HCT116 (cell line): ENCODE results near the gene NLRP12. TPM values are rescaled to one million over a fixed set of nuclear protein-coding genes. Genes with fewer than 3 reads are reported as not detected.

Experiments
- ATAC-seq: fragments of 200-7000 bp; cut with Tn5 transposase; 2 replicates; pipeline ENCODE4 v1.9.1; 2020; ENCODE audit warnings: mild to moderate bottlenecking, moderate library complexity
- BruUV-seq: library from RNA; stranded (reverse); fragments of 400-500 nt; replicated peaks from 2 replicates; lab custom pipeline; 2021; lab: Mats Ljungman, UMichigan
- CTCF ChIA-PET: fragments of 300-600 bp; sonication (Branson Sonifier 250); formaldehyde crosslinking; loops from one replicate; lab custom pipeline; 2021; ENCODE audit warnings: antibody characterized with exemption; lab: Charles Lee
- POLR2A ChIA-PET: fragments of 300-600, 350-600 bp; sonication (Branson Sonifier 250); formaldehyde crosslinking; loops from one replicate; lab custom pipeline; 2021; ENCODE audit warnings: antibody characterized with exemption; lab: Charles Lee
- RAD21 ChIA-PET, 2 experiments: fragments of 300-600 bp; sonication (Branson Sonifier 250); formaldehyde crosslinking; loops; one replicate each; lab custom pipeline; 2023; ENCODE audit warnings: low total read pairs in 2 of 2; ENCODE audit not compliant: uncharacterized antibody in 2 of 2, unreplicated experiment in 2 of 2, low non-redundant PET in 1 of 2; lab: Charles Lee
- DNase-seq: peaks from one replicate; pipeline ENCODE4 v3.0.0-alpha.2; 2010; ENCODE audit warnings: low read depth, low spot score
- H2AFZ ChIP-seq: fragments of 200-600 bp; shearing (Covaris generic), sonication (generic); 2 replicates; pipeline ENCODE4 v1.6.1; 2017; ENCODE audit warnings: low read depth, mixed run types, mixed read lengths, antibody characterized with exemption, low read length; ENCODE audit not compliant: poor library complexity, severe bottlenecking
- H3K27ac ChIP-seq: 2 replicates; pipeline ENCODE4 v1.5.1; 2012; ENCODE audit warnings: low read depth, low read length
- H3K27me3 ChIP-seq: fragments of 200-600 bp; sonication (generic); 2 replicates; pipeline ENCODE4 v1.6.1; 2016; ENCODE audit warnings: mixed run types, low read length, mixed read lengths; ENCODE audit not compliant: insufficient read depth
- H3K36me3 ChIP-seq, 2 experiments: fragments of 200-500 bp in 1 of 2; fragments of 200-600 bp in 1 of 2; sonication (Bioruptor generic) in 1 of 2; sonication (generic) in 1 of 2; 2 replicates each; pipeline versions ENCODE4 v1.5.1 to v1.6.1; 2014 to 2016; ENCODE audit warnings: low read length in 2 of 2, inconsistent platforms in 1 of 2, mixed read lengths in 1 of 2, mixed run types in 1 of 2; ENCODE audit not compliant: insufficient read depth in 2 of 2, control insufficient read depth in 1 of 2
- H3K4me1 ChIP-seq, 2 experiments: fragments of 200-600 bp in 1 of 2; sonication (generic) in 1 of 2; 2 replicates each; pipeline versions ENCODE4 v1.5.1 to v1.6.1; 2012 to 2017; ENCODE audit warnings: low read length in 2 of 2, inconsistent platforms in 1 of 2, mild to moderate bottlenecking in 1 of 2, mixed read lengths in 1 of 2, mixed run types in 1 of 2, moderate library complexity in 1 of 2; ENCODE audit not compliant: insufficient read depth in 2 of 2, control insufficient read depth in 1 of 2
- H3K4me2 ChIP-seq: fragments of 200-600 bp; sonication (generic); 2 replicates; pipeline ENCODE4 v1.6.1; 2017; ENCODE audit warnings: mixed run types, low read length, mixed read lengths
- H3K4me3 ChIP-seq, 2 experiments: fragments of 200-600 bp in 1 of 2; sonication (generic) in 1 of 2; replicated peaks in 1 of 2; 2 replicates each; pipeline ENCODE4 v1.5.1; 2011 to 2016; ENCODE audit warnings: low read length in 2 of 2, control low read depth in 1 of 2, low read depth in 1 of 2, mild to moderate bottlenecking in 1 of 2, mixed read lengths in 1 of 2, mixed run types in 1 of 2
- H3K79me2 ChIP-seq: fragments of 200-600 bp; sonication (generic); 2 replicates; pipeline ENCODE4 v1.6.1; 2017; ENCODE audit warnings: mild to moderate bottlenecking, mixed run types, low read length, moderate library complexity, mixed read lengths; ENCODE audit not compliant: insufficient read depth
- H3K9ac ChIP-seq: fragments of 200-600 bp; sonication (generic); 2 replicates; pipeline ENCODE4 v1.6.1; 2016; ENCODE audit warnings: low read length, mixed read lengths
- H3K9me2 ChIP-seq: fragments of 200-600 bp; sonication (generic), shearing (Covaris generic); 2 replicates; pipeline ENCODE4 v1.6.1; 2017; ENCODE audit warnings: mixed run types, mild to moderate bottlenecking, moderate library complexity; ENCODE audit not compliant: insufficient read depth
- H3K9me3 ChIP-seq, 2 experiments: fragments of 200-500 bp in 1 of 2; fragments of 200-600 bp in 1 of 2; sonication (Bioruptor generic) in 1 of 2; sonication (generic) in 1 of 2; 2 replicates each; pipeline ENCODE4 v1.6.1; 2014 to 2017; ENCODE audit warnings: low read length in 2 of 2, mixed read lengths in 2 of 2, inconsistent platforms in 1 of 2, low read depth in 1 of 2, mild to moderate bottlenecking in 1 of 2, mixed run types in 1 of 2, moderate library complexity in 1 of 2; ENCODE audit not compliant: control insufficient read depth in 1 of 2, insufficient read depth in 1 of 2
- H4K20me1 ChIP-seq: fragments of 200-600 bp; sonication (generic), shearing (Covaris generic); 2 replicates; pipeline ENCODE4 v1.6.1; 2017; ENCODE audit warnings: mixed run types, mild to moderate bottlenecking, moderate library complexity; ENCODE audit not compliant: insufficient read depth
- ATF3 ChIP-seq: IDR thresholded peaks from 2 replicates; pipeline ENCODE4 v1.6.1; 2012
- CEBPB ChIP-seq: IDR thresholded peaks from 2 replicates; pipeline ENCODE4 v1.6.1; 2012; ENCODE audit warnings: low read depth
- EZH2phosphoT487 ChIP-seq: fragments of 200-600 bp; IDR thresholded peaks from 2 replicates; pipeline ENCODE4 v1.6.1; 2018; ENCODE audit warnings: antibody characterized with exemption, borderline replicate concordance
- FOSL1 ChIP-seq: IDR thresholded peaks from 2 replicates; pipeline ENCODE4 v1.6.1; 2012; ENCODE audit warnings: low read depth
- JUND ChIP-seq: IDR thresholded peaks from 2 replicates; pipeline ENCODE4 v1.6.1; 2012
- MAX ChIP-seq: IDR thresholded peaks from 2 replicates; pipeline ENCODE4 v1.6.1; 2012
- POLR2A ChIP-seq: IDR thresholded peaks from 2 replicates; pipeline ENCODE4 v1.7.0; 2011; ENCODE audit warnings: borderline replicate concordance; ENCODE audit not compliant: insufficient read depth, insufficient read length; ENCODE audit errors: extremely low read depth
- RAD21 ChIP-seq: IDR thresholded peaks from 2 replicates; pipeline ENCODE4 v1.6.1; 2012; ENCODE audit warnings: low read depth, mild to moderate bottlenecking
- REST ChIP-seq: IDR thresholded peaks from 2 replicates; pipeline ENCODE4 v1.6.1; 2012; ENCODE audit warnings: low read depth
- SIN3A ChIP-seq: IDR thresholded peaks from 2 replicates; pipeline ENCODE4 v1.6.1; 2012; ENCODE audit warnings: low read depth
- SP1 ChIP-seq: IDR thresholded peaks from 2 replicates; pipeline ENCODE4 v1.6.1; 2012; ENCODE audit warnings: low read depth
- SRF ChIP-seq: IDR thresholded peaks from 2 replicates; pipeline ENCODE4 v1.6.1; 2012; ENCODE audit warnings: low read depth
- YY1 ChIP-seq: IDR thresholded peaks from 2 replicates; pipeline ENCODE4 v1.6.1; 2011; ENCODE audit warnings: low read length, low read depth, moderate library complexity, mild to moderate bottlenecking; ENCODE audit not compliant: insufficient replicate concordance; ENCODE audit errors: extremely low read depth
- ZFX ChIP-seq: fragments of 450-650 bp; IDR thresholded peaks from 2 replicates; pipeline ENCODE4 v1.6.1; 2017
- ZNF274 ChIP-seq: fragments of 200-500 bp; sonication (Bioruptor generic); IDR thresholded peaks from 2 replicates; pipeline ENCODE4 v1.6.1; 2014; ENCODE audit warnings: mild to moderate bottlenecking, low read depth, low read length, inconsistent platforms
- intact Hi-C: fragments of 100-400 bp; cut with micrococcal nuclease; formaldehyde crosslinking; loops from 2 replicates; pipeline ENCODE4 v1.10.0; 2022
- total RNA-seq: library from RNA; stranded (reverse); gene quantifications from one replicate; pipeline ENCODE4 v1.2.1, GENCODE V29; 2021; ENCODE audit not compliant: unreplicated experiment
- TF ChIP-seq, protein P1 (sequence below), 3 experiments: fragments of 200-600 bp in 1 of 3; sonication (generic) in 1 of 3; IDR thresholded peaks in 2 of 3; conservative IDR thresholded peaks in 1 of 3; 2 replicates each; pipeline ENCODE4 v1.5.1; 2012 to 2017; ENCODE audit warnings: low read depth in 2 of 3, low read length in 2 of 3, antibody characterized with exemption in 1 of 3, borderline replicate concordance in 1 of 3, control low read depth in 1 of 3, mild to moderate bottlenecking in 1 of 3, mixed read lengths in 1 of 3, mixed run types in 1 of 3, moderate library complexity in 1 of 3; ENCODE audit not compliant: insufficient read depth in 1 of 3

The NLRP12 gene
- total RNA-seq, 1 experiment from 2014 or later, result 0.25 TPM

- Histone ChIP-seq H3K27ac (no peak overlapping the region), H3K4me3 (no peak overlapping the region), H3K9ac (no peak overlapping the region), H3K36me3 (no peaks in the 10 kb centered on the region), H3K4me1 (no peaks in the 10 kb centered on the region), H3K9me2 (no peaks in the 10 kb centered on the region), H3K9me3 (no peaks in the 10 kb centered on the region), H3K79me2 (no peaks in the 10 kb centered on the region)
- peak; percentile 45 for DNase-seq
- BruUV-seq, result no TSS peak
- ChIA-PET CTCF (interaction anchor here (0.7 to 4.8 kb wide), 11 partner anchors 12 to 583 kb away, joined by 3 to 60 read pairs (median 6); partner anchors contain the start of gene CNOT3), POLR2A (interaction anchor here (1.9 kb wide), 1 partner anchor 328 kb away, joined by 4 read pairs; the partner anchor contains the start of gene CNOT3)
- intact Hi-C loops, result loop anchor here (1.0 to 10.0 kb wide), 4 partner anchors 216 to 423 kb away; no protein-coding TSS in a partner anchor
- TF ChIP-seq CEBPB (no peak), SIN3A (no peak), ATF3 (no peak), MAX (no peak), SRF (no peak), ZNF274 (no peak), POLR2A (no peak), REST (no peak), YY1 (no peak), ZFX (no peak), RAD21 (peak; percentile 87), FOSL1 (no peak), JUND (no peak), EZH2phosphoT487 (no peak), SP1 (no peak)
- TF ChIP-seq, protein P1, sequence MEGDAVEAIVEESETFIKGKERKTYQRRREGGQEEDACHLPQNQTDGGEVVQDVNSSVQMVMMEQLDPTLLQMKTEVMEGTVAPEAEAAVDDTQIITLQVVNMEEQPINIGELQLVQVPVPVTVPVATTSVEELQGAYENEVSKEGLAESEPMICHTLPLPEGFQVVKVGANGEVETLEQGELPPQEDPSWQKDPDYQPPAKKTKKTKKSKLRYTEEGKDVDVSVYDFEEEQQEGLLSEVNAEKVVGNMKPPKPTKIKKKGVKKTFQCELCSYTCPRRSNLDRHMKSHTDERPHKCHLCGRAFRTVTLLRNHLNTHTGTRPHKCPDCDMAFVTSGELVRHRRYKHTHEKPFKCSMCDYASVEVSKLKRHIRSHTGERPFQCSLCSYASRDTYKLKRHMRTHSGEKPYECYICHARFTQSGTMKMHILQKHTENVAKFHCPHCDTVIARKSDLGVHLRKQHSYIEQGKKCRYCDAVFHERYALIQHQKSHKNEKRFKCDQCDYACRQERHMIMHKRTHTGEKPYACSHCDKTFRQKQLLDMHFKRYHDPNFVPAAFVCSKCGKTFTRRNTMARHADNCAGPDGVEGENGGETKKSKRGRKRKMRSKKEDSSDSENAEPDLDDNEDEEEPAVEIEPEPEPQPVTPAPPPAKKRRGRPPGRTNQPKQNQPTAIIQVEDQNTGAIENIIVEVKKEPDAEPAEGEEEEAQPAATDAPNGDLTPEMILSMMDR (IDR thresholded peaks at IDR 0.05 in 2 of 3, conservative IDR thresholded peaks at IDR 0.05 in 1 of 3; ENCODE audit: borderline replicate concordance in 1 of 3, insufficient read depth in 1 of 3, low read depth in 2 of 3, low read length in 2 of 3), result peak; percentile 66 to 71 (median 67); a peak in 5 of 6 replicates
- TF ChIP-seq, all 23 proteins: peak for 2
- H4K20me1 ChIP-seq, result no peaks in the 10 kb centered on the region
- no peaks in the 10 kb centered on the region for H3K27me3 ChIP-seq
- RAD21 ChIA-PET, result interaction anchor here (0.8 to 2.0 kb wide), 6 partner anchors 16 to 328 kb away, joined by 3 to 11 read pairs (median 4); no protein-coding TSS in a partner anchor
- H2AFZ ChIP-seq, result no peak overlapping the region
- ATAC-seq, result peak; percentile 90
- H3K4me2 ChIP-seq, result no peak overlapping the region
Observed at GRCh38 chr19:53808710-53809125, 15.4 kb downstream of the NLRP12 start.
